Panc1 (cell line): Measurements from ENCODE around the gene GREB1. TPM values are rescaled to one million over a fixed set of nuclear protein-coding genes. Genes with fewer than 3 reads are reported as not detected.

Source experiments
- ATAC-seq: fragments of 200-7000 bp; cut with Tn5 transposase; 2 replicates; pipeline ENCODE4 v1.9.1; 2020; ENCODE audit warnings: mild to moderate bottlenecking, moderate library complexity
- BruUV-seq: library from RNA; stranded (reverse); fragments of 400-500 nt; replicated peaks from 2 replicates; lab custom pipeline; 2021; lab: Mats Ljungman, UMichigan
- CTCF ChIA-PET: fragments of 300-600 bp; sonication (Branson Sonifier 250); formaldehyde crosslinking; loops from one replicate; lab custom pipeline; 2022; ENCODE audit warnings: antibody characterized with exemption; lab: Charles Lee
- POLR2A ChIA-PET: fragments of 300-600 bp; sonication (Branson Sonifier 250); formaldehyde crosslinking; loops from one replicate; lab custom pipeline; 2022; ENCODE audit warnings: antibody characterized with exemption; lab: Charles Lee
- DNase-seq: peaks from one replicate; pipeline ENCODE4 v3.0.0-alpha.2; 2010; ENCODE audit warnings: low read depth, low spot score
- H3K27ac ChIP-seq: 2 replicates; pipeline ENCODE4 v1.5.1; 2011; ENCODE audit warnings: mild to moderate bottlenecking, low read length, inconsistent platforms
- H3K27me3 ChIP-seq: fragments of 200-500 bp; sonication (Bioruptor generic); 2 replicates; pipeline ENCODE4 v1.6.0; 2014; ENCODE audit warnings: low read length, inconsistent platforms; ENCODE audit not compliant: control insufficient read depth, insufficient read depth
- H3K36me3 ChIP-seq: fragments of 200-500 bp; sonication (Bioruptor generic); 2 replicates; pipeline ENCODE4 v1.5.1; 2014; ENCODE audit warnings: inconsistent platforms, mild to moderate bottlenecking, low read length, moderate library complexity; ENCODE audit not compliant: control insufficient read depth, insufficient read depth
- H3K4me1 ChIP-seq: 2 replicates; pipeline ENCODE4 v1.5.1; 2011; ENCODE audit warnings: inconsistent platforms, mild to moderate bottlenecking, low read length, moderate library complexity; ENCODE audit not compliant: control insufficient read depth, insufficient read depth
- H3K4me3 ChIP-seq, 2 experiments: 2 replicates each; pipeline ENCODE4 v1.5.1; 2011 to 2012; ENCODE audit warnings: low read depth in 2 of 2, low read length in 2 of 2, mild to moderate bottlenecking in 2 of 2, inconsistent platforms in 1 of 2, moderate library complexity in 1 of 2
- H3K9me3 ChIP-seq: fragments of 200-500 bp; sonication (Bioruptor generic); 2 replicates; pipeline ENCODE4 v1.5.1; 2014; ENCODE audit warnings: low read depth, mild to moderate bottlenecking, inconsistent platforms, low read length, moderate library complexity; ENCODE audit not compliant: control insufficient read depth, insufficient read depth
- CTCF ChIP-seq: fragments of 450-650 bp; IDR thresholded peaks from 2 replicates; pipeline ENCODE4 v1.5.1; 2017; ENCODE audit warnings: mild to moderate bottlenecking
- POLR2AphosphoS5 ChIP-seq: IDR thresholded peaks from 2 replicates; pipeline ENCODE4 v1.6.1; 2012; ENCODE audit warnings: mild to moderate bottlenecking, low read depth, low read length, moderate library complexity
- SIN3A ChIP-seq: IDR thresholded peaks from 2 replicates; pipeline ENCODE4 v1.6.1; 2012; ENCODE audit warnings: low read depth, mild to moderate bottlenecking, low read length, moderate library complexity, borderline replicate concordance; ENCODE audit not compliant: insufficient read depth
- TCF7L2 ChIP-seq: IDR thresholded peaks from 2 replicates; pipeline ENCODE4 v1.6.1; 2011; ENCODE audit warnings: mild to moderate bottlenecking, low read depth, low read length, inconsistent platforms
- in situ Hi-C: cut with HindIII; loops from 2 replicates; pipeline ENCODE4 v1.10.0; 2016; ENCODE audit warnings: low sequenced_read_pairs, low pct_unique_long_range_greater_than_20kb
- intact Hi-C: fragments of 100-400 bp; cut with micrococcal nuclease; formaldehyde crosslinking; loops from one replicate; pipeline ENCODE4 v1.10.0; 2022; ENCODE audit not compliant: unreplicated experiment
- total RNA-seq: library from RNA; stranded (reverse); gene quantifications from one replicate; pipeline ENCODE4 v1.2.1, GENCODE V29; 2021; ENCODE audit not compliant: unreplicated experiment
- TF ChIP-seq, protein P1 (sequence below), 2 experiments: IDR thresholded peaks; 2 replicates each; pipeline ENCODE4 v1.6.1; 2011 to 2012; ENCODE audit warnings: low read depth in 2 of 2, control low read depth in 1 of 2, low read length in 1 of 2, mild to moderate bottlenecking in 1 of 2, moderate library complexity in 1 of 2; ENCODE audit not compliant: insufficient read depth in 1 of 2

The GREB1 gene
- total RNA-seq, 1 experiment from 2014 or later: 0.90 TPM

DNA sequence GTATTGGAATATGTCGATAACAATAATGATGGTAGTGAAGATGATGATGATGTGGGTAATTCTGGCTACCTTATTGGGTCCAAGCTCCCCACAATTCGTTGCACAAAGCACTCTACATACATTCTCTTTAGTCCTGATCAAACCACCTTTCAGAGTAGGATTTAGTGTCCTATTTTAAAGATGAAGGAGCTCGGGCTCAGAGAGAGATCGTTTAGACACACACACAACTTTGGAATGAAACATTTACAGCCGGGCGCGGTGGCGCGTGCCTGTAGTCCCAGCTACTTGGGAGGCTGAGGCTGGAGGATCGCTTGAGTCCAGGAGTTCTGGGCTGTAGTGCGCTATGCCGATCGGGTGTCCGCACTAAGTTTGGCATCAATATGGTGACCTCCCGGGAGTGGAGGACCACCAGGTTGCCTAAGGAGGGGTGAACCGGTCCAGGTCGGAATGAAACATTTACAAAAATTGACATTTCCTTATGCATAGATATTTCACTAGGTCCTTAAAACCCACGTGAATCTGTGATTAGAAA lies 50.7 kb downstream of the GREB1 start:
- intact Hi-C loops (loop anchor here (1.0 kb wide), 2 partner anchors 106 to 452 kb away; no protein-coding TSS in a partner anchor), in situ Hi-C loops (no loop called here)
- Histone ChIP-seq H3K36me3 (no peaks in the 10 kb centered on the region), H3K4me3 (no peak overlapping the region), H3K9me3 (no peaks in the 10 kb centered on the region), H3K4me1 (no peaks in the 10 kb centered on the region), H3K27ac (no peak overlapping the region), H3K27me3 (peaks cover 2% of the 10 kb centered on the region; the same call in 1 of the 2 replicates)
- BruUV-seq: no TSS peak
- TF ChIP-seq POLR2AphosphoS5: no peak
- TF ChIP-seq CTCF: peak; percentile 49
- ATAC-seq: no peak
- ChIA-PET CTCF (interaction anchor here (0.6 to 2.0 kb wide), 9 partner anchors 26 to 752 kb away, joined by 3 to 16 read pairs (median 4); a partner anchor contains a TSS), POLR2A (no interaction called here)
- no peak for DNase-seq

- H3K36me3 ChIP-seq: no peaks in the 10 kb centered on the region
- H3K4me1 ChIP-seq: no peaks in the 10 kb centered on the region
- no peak for DNase-seq
- no peaks in the 10 kb centered on the region for H3K9me3 ChIP-seq
- no peak for ATAC-seq
- in situ Hi-C loops (no loop called here), intact Hi-C loops (no loop called here)
- no TSS peak for BruUV-seq
- TF ChIP-seq POLR2AphosphoS5: no peak
- no peak for TF ChIP-seq SIN3A
- no peak for TF ChIP-seq CTCF
- TF ChIP-seq, protein P1, sequence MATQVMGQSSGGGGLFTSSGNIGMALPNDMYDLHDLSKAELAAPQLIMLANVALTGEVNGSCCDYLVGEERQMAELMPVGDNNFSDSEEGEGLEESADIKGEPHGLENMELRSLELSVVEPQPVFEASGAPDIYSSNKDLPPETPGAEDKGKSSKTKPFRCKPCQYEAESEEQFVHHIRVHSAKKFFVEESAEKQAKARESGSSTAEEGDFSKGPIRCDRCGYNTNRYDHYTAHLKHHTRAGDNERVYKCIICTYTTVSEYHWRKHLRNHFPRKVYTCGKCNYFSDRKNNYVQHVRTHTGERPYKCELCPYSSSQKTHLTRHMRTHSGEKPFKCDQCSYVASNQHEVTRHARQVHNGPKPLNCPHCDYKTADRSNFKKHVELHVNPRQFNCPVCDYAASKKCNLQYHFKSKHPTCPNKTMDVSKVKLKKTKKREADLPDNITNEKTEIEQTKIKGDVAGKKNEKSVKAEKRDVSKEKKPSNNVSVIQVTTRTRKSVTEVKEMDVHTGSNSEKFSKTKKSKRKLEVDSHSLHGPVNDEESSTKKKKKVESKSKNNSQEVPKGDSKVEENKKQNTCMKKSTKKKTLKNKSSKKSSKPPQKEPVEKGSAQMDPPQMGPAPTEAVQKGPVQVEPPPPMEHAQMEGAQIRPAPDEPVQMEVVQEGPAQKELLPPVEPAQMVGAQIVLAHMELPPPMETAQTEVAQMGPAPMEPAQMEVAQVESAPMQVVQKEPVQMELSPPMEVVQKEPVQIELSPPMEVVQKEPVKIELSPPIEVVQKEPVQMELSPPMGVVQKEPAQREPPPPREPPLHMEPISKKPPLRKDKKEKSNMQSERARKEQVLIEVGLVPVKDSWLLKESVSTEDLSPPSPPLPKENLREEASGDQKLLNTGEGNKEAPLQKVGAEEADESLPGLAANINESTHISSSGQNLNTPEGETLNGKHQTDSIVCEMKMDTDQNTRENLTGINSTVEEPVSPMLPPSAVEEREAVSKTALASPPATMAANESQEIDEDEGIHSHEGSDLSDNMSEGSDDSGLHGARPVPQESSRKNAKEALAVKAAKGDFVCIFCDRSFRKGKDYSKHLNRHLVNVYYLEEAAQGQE (IDR thresholded peaks at IDR 0.05; ENCODE audit: insufficient read depth in 1 of 2, low read depth in 2 of 2, low read length in 1 of 2): no peak
- TF ChIP-seq TCF7L2: no peak
- ChIA-PET POLR2A (no interaction called here), CTCF (interaction anchor here (0.6 to 2.0 kb wide), 6 partner anchors 34 to 753 kb away, joined by 3 to 16 read pairs (median 5); a partner anchor contains a TSS)
- H3K4me3 ChIP-seq: no peak overlapping the region
- no peak overlapping the region for H3K27ac ChIP-seq
- H3K27me3 ChIP-seq: peaks cover 2% of the 10 kb centered on the region; the same call in 1 of the 2 replicates
These were observed 51.2 kb downstream of the GREB1 start for GRCh38 chr2:11585071-11585470.
